Stimulated activated CD8-positive, alpha-beta memory T cell treated with anti-CD3 and anti-CD28 coated beads, Interleukin-12 subunit alpha, Interleukin-12 subunit beta, amount 100 ng/mL, for 1 hour (primary cell): ENCODE results near the gene YIF1B.
"Not testable (repeated sequence)": the region's sequence is repeated elsewhere in the genome, so short reads cannot be mapped to it uniquely, and the experiment has no call there.

Experiments
- DNase-seq: peaks from one replicate; pipeline ENCODE4 v3.0.0-alpha.2; 2020; ENCODE audit warnings: low read depth

YIF1B gene, protein sequence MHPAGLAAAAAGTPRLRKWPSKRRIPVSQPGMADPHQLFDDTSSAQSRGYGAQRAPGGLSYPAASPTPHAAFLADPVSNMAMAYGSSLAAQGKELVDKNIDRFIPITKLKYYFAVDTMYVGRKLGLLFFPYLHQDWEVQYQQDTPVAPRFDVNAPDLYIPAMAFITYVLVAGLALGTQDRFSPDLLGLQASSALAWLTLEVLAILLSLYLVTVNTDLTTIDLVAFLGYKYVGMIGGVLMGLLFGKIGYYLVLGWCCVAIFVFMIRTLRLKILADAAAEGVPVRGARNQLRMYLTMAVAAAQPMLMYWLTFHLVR

DNA sequence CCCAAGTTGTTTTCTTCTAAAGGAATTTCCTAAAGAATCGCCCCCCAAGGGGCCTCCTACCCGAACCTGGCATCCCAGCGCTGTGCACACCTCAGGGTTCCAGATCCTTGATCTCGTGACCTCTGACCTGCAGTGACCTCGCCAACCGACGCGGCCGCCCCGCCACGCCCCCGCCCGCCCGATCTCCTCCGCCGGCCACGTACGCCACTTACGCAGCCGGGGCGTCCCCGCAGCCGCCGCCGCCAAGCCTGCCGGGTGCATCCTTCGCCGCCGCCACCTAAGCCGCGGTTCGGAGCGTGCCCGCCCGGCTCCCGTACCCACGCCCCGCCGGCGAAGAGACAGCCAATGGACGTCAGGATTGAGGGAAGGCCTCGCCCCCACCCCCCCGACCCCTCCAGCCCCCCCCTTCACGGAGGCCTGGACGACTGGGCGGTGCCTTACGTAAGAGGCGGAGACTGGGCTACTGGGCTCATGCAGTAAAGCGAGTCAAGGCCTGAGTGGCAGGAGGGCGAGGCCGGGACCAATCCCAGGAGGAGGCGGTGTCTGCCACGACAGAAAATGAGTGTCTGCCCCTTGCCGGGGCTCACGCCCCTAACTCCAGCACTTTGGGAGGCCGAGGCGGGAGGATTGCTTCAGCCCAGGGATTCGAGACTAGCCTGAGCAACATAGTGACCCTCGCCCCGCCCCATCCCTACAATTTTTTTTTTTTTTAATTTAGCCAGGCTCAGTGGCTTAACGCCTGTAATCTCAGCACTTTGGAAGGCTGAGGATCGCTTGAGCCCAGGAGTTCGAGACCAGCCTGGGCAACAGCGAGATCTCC is at the start of gene YIF1B:
Gene YIF1B (minus strand): TSS at position 291 of the 820 bp plus-strand sequence. CDS start 30 bp downstream, at position 261.
- peak; percentile 88 for DNase-seq

DNA sequence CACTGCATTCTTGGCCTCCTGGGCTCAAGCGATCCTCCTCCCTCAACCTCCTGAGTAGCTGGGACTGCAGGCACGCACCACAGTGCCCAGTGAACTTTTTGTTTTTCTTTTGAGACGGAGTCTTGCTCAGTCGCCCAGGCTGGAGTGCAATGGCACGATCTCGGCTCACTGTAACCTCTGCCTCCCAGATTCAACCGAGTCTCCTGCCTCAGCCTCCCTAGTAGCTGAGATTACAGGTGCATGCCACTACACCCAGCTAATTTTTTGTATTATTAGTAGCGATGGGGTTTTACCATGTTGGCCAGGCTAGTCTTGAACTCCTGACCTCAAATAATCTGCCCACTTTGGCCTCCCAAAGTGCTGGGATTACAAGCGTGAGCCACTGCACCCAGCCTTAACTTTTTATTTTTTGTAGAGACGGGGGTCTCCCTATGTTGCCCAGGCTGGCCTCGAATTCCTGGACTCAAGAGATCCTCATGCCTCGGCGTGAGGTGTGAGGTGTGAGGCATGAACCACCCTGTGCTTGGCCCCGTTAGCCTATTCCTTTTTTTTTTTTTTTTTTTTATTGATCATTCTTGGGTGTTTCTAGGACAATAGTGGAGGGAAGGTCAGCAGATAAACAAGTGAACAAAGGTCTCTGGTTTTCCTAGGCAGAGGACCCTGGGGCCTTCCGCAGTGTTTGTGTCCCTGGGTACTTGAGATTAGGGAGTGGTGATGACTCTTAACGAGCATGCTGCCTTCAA is 47.4 kb upstream of the YIF1B start:
- not testable (repeated sequence) for DNase-seq

DNA sequence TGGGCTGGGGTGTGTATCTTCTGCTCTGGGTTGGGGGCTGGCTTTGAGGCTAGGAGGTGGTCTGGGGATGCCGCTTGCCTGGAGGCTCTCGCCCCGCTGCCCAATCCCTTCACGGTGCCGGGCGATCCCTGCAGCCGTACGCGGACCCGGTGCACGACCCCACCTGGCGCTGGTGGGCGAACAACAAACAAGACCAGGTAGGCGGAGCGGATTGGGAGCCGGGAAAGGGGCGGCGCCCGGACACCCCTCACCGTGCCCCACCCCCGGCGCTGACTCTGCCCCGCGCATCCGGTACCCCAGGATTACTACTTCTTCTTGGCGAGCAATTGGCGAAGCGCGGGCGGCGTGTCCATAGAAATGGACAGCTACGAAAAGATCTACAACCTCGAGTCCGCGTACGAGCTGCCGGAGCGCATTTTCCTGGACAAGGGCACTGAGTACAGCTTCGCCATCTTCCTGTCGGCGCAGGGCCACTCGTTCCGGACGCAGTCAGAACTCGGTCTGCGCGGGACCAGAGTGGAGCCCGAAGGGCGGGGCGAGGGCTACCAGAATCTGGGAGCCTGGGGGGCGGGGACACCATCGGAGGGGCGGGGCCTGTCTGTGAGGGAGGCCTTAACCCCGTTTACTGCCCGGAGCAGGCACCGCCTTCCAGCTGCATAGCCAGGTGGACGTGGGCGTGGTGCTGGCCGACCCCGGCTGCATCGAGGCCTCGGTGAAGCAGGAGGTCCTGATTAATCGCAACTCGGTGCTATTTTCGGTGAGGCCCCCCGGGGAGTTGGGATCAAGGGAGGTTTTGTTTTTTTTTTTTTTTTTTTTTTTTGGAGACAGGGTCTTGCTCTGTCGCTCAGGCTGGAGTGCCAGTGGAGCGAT is 46.6 kb upstream of the YIF1B start:
- peak; percentile 36 for DNase-seq

DNA sequence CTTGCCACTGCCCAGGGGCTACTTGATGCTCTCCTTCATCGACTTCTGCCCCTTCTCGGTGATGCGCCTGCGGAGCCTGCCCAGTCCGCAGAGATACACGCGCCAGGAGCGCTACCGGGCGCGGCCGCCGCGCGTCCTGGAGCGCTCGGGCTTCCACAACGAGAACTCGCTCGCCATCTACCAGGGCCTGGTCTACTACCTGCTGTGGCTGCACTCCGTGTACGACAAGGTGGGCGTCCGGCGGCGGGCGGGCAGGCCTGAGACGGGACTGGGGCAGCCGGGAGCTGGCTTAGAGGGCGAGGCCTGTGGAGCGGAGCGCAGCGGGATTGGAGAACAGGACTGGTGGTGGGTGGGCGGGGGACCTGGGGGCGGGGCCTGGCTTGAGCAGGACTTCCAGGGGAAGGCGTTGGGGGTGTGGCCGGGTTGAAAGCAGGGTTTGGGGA is 45.9 kb upstream of the YIF1B start:
- peak; percentile 30 for DNase-seq

DNA sequence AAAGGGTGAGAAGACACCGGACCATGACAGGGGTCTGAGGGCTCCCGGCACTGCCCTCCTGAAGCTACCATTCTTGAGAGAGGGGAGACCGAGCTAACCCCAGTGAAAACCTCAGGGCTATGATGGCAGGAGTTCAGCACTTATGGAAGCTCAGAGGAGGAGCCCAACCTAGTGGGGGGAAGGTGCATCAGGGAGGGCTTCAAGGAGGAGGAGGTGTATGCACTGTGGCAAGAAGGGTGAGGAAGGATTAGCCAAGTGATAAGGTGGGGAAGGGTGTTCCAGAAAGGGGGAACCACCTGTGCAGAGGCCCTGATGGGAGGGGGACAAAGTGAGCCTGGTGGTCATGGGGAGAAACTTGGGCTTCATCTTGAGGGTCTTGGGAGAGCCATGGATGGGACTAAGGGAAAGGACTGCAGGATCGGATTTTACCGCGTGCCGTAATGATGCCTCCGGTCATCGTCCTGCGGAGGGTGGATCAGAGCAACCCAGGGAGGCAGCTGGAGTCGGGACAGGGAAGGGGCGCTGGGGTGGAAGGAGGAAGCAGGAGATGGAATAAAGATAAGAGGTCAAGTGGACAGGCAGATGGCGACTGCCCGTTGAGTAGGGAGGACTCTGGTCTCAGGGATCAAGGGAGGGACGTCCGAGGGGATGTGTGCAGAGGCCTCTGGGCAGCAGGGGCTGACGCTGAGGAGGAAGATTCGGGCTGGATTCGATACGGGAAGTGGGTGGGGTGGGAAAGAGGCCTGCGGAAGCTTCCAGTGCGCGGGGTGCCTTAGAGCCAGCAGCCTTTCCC is 45.3 kb upstream of the YIF1B start:
- no peak for DNase-seq

DNA sequence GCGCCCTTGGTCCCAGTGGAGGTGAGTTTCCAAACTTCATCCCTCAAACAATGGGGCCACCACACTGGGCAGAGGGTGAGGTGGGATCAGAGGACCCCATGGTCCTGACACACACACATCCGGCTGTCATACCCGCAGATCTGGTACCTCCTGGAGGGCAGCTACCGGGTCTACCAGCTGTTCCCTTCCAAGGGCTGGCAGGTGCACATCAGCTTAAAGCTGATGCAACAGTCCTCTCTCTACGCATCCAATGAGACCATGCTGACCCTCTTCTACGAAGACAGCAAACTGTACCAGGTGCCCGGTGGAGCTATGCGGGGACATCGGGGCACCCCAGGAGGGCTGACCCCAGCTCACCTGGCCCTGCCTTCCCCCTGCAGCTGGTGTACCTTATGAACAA is 44.6 kb upstream of the YIF1B start:
- no peak for DNase-seq

DNA sequence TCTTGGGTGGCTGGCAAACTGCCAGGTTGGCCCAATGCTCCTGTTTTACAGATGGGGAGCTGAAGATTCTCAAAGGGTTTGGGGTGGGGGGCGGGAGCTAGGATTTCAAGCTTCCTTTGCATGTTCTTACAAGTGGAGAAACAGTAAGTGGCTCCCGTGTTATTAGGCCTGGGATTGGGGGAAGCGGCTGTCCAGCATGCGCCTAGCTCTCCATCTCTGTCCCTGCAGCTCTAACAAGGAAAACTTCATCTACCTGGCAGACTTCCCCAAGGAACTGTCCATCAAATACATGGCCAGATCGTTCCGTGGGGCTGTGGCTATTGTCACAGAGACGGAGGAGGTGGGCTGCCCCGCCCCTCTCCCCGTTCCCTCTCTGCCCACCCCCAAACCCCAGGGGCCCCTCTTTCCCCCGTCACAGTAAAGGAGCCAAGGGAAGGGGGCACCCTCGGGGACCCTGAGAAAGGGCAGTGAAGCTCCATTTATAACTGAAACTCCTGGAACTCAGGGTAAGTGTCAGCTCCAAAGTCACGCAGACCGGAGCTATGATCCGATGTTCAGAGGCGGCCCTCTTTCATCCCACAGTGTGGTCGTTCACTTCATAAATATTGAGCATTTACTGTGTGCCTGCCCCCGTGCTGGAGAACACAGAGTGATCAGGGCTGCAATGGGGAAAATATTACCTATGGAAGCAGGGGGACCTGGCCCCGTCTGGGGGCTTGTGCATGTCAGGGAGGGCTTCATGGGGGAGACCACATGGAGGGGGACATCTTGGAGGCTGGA is 43.7 kb upstream of the YIF1B start:
- no peak for DNase-seq

DNA sequence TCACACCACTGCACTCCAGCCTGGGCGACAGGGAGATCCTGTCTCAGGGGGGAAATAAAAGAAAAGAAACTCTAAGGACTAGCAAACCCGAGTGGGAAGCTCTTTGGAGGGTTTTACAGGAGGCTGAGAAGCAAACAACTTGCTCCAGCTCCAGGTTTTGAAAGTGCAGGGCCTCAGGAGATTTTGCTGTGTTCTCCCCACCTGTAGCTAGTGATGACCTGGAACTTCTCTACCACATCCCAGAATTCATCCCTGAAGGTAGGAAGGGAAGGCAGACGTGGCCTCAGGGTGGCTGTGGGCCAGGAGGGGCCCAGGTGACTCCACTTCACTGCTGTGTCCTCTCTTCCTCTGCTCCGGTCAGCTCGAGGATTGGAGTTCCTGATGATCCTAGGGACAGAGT is 42.3 kb upstream of the YIF1B start:
- DNase-seq: no peak

DNA sequence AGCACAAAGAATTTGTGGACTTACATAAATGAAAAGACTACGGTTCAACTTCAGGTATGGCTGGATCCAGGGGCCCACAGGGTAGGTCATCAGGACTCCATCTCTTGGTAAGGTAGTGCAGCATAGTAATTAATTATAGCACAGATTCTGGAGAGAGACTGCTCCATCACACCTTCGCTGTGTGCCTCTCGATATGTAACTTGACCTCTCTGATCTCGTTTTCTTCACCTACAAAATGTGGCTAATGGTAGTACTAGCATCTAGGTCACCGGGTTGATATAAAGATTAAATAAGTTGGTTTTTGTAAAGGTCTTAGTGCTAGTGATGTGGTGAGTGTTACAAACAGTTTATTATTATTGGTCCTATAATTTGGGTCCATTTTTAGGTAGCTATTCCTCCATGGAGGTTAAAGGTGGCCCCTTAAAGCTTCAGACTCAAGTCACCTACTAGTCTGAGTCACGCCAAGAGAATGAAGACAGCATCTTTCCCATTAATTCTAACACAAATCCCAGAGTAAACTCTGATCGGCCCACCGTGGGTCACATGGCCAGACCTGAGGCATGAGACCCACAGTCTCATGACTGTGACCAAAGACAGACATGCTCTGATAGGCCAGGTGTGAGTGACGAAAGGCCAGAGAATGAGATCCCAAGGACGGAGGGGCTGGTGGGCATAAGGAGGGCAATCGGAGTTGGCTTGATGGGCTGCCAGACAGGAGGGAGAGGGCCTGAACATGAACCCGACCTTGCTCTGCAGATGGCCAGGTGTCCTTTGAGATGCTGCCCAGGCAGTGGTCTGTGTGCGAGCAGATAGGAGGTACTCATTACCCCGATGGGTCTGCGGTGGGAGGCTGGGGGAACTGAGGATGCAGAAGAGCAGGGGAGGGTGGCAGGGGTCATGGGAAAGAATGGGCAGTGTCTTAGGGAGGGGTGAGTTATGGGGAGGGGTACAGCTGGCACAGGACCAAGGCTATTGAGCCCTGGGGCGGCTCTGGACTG is 40.3 kb upstream of the YIF1B start:
- DNase-seq: no peak

DNA sequence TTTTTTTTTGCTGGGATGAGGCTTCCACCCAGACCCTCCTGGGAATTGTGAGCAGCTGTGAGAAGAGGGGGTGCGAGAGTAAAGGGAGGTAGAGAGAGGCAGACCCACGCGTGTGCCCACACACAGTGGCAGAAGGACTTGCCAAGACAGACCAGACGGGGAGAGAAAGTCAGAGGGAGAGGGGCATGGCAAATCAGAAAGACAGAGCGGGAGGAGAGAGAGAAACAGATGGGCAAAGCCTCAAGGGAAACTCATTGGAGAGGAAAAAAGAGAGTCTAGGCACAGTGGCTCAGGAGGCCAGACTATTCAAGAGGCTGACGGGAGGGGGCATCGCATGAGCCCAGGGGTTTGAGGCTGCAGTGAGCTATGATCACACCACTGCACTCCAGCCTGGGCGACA is 36.9 kb upstream of the YIF1B start:
- DNase-seq: no peak

DNA sequence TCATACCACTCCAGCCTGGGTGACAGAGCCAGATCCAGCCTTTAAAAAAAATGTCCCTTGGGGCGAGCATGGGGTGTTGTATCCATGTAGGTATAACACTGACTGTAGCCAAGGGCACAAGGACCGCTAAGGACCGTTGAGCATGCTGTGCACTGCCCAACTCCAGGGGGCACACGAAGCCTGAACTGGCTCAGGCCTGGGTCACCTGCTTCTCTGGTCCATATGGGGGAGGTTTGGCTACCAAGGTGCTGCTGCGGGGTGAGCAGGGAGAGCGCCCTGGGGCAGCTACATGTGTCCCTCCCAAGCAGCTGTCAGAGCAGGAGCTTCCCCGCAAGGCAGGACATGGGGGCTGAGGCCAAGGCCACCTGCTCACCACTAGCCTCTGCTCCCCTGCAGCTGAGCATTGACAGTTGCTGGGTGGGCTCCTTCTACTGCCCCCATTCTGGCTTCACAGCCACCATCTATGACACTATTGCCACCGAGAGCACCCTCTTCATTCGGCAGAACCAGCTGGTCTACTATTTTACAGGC is 36.2 kb upstream of the YIF1B start:
- no peak for DNase-seq

DNA sequence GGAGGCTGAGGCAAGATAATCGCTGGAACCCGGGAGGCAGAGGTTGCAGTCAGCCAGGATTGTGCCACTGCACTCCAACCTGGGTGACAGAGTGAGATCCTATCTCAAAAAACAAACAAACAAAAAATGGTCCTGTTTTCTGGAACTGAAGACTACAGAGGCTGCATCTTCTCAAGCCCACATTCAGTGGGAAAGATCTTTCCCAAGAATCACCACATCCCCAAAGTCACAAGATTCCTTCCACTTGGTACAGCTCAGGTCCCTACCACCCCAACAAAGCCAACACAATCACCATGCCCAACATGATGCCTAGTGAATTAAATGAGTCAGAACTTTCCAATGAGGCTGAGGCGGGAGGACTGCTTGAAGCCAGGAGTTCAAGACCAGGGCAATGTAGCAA is 35.1 kb upstream of the YIF1B start:
- no peak for DNase-seq

DNA sequence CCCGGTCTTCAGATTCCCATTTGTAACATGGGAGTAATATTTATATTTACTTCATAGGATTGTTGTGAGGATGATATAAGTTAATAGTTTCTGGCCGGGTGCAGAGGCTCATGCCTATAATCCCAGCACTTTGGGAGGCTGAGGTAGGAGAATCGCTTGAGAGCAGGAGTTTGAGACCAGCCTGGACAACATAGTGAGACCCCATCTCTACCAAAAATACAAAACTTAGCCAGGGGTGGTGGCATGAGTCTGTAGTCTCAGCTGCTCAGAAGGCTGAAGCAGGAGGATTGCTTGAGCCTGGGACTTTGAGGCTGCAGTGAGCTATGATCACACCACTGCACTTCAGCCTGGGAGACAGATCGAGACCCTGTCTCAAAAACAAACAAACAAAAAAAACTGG is 31.1 kb upstream of the YIF1B start:
- DNase-seq: no peak

DNA sequence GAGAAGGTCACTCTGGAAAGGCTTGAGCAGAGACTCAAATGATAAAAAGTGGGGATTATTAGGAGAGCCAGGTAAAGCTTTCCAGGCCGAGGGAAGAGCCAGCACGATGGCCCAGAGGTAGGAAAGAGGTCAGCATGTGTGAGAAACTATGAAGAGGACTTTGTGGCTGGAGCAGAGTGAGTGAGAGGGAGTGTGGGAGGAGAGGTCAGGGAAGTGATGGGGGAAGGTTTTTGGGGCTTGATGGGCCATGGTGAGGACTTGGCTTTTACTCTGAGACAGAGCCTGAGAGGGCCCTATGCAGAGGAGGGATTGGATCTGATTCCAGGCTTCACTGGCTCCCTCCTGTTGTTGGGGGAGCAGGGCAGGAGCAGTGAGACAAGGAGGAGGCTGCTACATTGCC is 25.2 kb upstream of the YIF1B start:
- DNase-seq: no peak

DNA sequence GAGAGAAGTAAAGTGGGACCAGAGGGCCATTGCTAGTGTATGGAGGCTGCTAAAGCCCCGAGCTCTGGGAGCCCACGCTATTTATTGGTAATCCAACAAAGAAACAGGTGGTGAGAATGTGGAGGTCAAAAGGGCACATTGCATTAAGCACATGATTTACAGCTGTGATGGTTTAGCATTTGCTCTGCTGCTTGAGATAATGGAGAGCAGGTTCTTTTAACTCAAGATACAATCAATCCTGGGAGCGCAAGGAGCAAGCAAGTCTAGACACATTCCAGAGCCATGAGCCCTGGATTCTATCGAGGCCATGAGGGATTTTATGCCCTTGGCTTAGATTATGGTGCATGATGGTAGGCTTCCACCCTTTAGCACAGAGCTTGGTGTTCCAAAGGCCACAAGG is 23.3 kb upstream of the YIF1B start:
- DNase-seq: not testable (repeated sequence)

DNA sequence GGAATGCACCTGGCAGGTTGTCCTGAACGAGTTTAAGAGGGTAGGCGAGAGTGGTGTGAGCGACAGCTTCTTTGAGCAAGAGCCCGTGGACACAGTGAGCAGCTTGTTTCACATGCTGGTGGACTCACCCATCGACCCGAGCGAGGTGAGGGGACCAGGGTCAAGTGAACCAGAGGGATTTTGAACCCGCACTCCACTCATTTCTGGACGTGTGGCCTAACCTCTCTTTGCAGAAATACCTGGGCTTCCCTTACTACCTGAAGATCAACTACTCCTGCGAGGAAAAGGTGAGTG is 21.6 kb upstream of the YIF1B start:
- no peak for DNase-seq

DNA sequence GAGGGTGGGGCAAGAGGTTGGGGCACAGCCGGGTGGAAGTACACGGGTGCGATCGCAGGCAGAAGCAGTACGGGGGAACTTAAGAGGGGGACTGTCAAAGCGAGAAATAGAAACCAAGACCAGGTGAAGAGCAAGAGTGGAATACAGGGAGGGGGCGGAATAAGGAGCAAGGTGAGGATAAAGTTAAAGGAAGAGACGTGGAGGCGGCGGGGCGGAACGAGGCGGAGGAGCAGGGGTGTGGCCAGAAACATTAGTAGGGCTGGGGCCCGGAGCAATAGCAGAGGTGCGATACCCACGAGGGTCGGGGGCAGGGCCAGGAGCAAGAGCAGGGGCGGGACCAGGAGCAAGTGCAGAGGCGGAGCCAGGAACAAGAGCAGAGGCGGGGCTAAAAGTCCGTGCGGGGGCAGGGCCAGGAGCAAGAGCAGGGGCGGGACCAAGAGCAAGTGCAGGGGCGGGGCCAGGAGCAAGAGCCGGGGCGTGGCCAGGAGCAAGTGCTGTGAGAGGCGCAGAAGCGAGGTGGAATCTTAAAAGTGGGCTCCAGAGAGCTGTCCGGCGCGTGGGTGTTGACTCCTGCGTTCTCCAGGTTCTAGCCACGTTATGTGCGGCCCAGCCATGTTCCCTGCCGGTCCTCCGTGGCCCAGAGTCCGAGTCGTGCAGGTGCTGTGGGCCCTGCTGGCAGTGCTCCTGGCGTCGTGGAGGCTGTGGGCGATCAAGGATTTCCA is 21.1 kb upstream of the YIF1B start:
- peak; percentile 92 for DNase-seq
